GM18519 (cell line): ENCODE results near the gene ARHGAP24.

Experiments
- ATAC-seq: cut with Tn5 transposase; IDR thresholded peaks from one replicate; pipeline ENCODE4 v1.9.1; 2021; ENCODE audit warnings: mild to moderate bottlenecking, moderate library complexity; ENCODE audit not compliant: unreplicated experiment, low FRiP score

ARHGAP24 gene

DNA sequence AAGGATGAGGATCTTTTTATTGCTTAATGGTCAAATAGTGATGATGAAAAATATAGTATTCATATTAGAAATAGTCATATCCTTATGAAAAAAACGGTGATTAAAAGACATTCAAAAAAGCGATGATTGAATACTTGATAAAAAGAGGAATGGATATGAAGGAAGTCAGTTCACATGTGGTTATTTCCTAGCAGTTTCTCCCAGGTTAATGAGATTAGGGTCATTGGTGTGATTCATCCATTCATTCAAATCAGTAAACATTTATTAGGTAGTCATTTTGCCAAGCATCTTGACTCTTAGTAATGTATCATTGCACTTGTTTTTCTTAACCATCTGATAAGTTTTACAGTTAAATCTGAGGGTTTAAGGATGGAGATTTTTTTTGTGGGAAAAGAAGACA lies 294.1 kb downstream of the ARHGAP24 start:
- ATAC-seq = no peak

DNA sequence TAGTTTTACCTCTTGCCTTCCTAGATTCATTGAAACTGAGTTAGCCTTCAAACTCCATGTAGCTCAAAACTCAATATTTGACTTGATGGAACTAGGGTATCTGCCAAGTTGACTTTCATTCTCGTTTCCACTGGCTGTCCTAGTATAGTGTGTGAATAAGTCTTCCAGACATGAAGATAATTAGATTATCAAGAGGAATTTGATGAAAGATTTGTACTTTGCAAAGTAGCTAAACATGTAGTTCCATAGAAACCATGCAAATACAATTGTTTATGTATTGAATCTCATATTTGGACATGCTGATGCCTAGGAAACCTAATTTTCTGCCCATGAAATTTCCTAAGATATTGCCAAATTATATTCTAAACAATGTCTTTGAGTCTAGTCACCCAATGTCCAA lies 297.5 kb downstream of the ARHGAP24 start:
- no peak for ATAC-seq

- ATAC-seq = no peak
These were observed 298.4 kb downstream of the ARHGAP24 start for GRCh38 chr4:85773372-85773771.

DNA sequence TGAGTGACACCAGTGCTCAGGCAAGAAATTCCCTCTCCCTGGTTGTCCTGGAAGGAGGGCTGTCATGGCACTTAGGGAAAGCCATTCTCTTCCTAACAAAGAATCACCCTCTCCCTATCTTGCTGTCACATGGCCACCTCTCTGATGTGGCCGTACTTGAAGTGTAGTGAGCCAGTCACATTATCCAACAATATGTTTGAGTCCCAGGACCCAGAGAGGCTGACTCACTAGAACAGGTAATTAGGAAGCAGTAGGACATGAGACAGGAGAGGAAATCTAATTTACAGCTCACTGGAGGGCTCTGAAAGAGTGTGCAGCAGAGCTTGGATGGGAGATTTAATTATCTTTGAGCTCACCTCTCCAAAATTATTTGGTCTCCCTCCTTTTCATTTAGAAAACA lies 299.1 kb downstream of the ARHGAP24 start:
- no peak for ATAC-seq

DNA sequence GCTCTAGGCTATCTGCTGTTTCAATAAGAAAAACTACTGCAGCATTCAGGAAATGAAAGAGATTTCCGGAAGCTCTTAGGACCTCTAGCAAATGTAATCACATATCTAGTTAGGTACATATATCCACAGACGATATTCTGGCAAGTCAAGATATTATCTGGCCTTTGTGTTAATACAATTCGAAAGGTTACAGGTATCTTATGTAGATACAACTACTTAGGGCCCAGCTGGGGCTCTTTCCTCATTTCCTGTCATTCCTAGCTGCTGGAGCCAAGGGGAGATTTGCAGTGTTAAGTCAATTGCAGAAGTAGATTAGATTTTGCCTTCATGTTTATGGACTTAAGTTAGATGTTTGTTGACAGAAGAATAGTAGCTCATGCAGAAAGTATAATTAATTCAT lies 299.5 kb downstream of the ARHGAP24 start:
- no peak for ATAC-seq

DNA sequence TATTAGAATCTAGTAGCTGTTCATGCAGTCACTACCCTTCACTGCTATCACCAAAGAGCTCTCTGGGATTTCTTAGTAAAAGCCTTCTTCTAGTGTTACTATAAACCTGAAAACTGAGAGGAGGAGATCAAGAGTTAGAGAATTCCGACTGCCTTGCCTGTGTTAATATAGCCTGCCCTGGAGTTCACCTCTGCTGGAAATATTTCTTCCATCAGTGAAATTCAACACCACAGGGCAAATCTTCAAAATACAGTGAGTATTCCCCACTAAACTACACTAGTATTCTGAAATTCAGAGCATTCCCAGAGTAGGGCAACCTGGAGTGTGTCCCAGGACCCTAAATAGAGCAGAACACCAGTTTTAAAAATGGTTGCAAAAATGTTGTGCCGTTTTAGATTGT lies 301.1 kb downstream of the ARHGAP24 start:
- no peak for ATAC-seq

DNA sequence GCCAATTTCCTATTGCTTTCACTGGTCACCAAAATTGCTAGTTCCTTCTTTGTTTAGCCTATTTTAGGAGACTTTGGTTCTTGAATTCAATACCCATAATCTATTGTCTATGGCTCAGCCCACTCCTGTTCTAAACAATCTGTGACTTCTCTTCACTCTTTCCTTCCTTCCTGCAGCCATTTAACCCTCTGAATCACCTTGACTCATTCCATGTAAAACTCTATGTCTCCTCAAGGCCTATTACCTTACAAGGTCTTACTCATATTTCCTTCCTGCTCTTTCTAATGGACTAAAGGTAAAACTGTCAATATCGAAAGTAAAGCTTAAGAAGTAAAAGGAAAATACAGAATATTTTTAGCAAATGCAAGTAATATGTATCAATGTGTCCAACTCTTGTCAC lies 301.6 kb downstream of the ARHGAP24 start:
- ATAC-seq = no peak

DNA sequence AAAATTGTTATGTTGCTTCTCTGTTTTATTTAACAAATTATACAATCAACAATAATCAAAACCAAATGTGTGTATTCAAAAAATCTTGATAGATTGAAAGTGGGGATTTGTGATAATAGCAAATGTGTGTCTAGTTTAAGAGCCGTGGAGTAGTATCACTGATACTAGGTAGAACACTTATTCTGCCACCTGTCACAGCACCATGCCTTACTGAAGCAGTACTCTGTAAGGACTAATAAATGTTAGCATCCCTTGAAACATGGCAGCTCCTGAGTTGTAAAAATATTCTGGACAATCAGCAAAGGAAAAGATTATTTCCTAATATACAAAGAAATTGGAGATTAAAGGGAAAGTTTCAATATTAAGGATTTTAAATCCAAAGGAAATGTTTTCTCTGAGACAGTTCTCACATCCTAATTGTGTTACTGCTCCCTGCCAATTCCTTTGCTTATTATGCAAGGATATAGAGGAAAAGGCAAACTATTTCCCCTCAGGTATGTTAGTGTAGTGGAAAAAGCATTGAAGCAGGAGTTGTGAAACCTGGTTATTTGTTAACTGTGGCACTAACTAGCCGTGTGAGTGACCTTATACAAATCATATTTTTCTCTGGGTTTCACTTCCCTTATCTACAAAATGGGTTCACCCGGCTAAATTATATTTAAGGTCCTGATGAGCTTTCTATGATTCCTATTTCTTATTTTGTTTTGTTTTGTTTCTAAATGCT lies 303.1 kb downstream of the ARHGAP24 start:
- peak; percentile 86 for ATAC-seq

DNA sequence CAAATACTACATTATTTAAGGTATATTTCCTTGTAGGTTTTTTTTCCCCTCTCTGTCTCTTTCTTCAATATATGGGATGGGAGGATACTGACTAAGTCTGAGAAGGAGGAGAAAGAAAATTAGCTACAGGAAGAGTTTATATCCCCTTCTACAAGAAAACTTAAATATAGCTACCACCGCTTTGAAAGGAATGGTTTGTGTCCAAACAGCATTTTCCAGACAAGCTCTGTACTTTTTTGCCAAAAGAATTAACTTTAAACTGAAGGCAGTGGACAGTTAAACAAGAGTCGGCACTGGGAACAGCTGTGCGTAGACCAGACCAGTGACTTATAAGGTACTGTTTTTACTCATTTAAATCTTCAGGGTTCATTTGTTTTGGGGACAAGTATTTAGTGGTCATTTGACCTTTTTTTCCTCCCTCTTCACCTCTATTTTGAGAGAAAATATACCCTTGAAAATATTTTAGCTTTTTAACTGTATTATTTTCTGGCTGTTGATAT lies 303.7 kb downstream of the ARHGAP24 start:
- peak; percentile 54 for ATAC-seq

DNA sequence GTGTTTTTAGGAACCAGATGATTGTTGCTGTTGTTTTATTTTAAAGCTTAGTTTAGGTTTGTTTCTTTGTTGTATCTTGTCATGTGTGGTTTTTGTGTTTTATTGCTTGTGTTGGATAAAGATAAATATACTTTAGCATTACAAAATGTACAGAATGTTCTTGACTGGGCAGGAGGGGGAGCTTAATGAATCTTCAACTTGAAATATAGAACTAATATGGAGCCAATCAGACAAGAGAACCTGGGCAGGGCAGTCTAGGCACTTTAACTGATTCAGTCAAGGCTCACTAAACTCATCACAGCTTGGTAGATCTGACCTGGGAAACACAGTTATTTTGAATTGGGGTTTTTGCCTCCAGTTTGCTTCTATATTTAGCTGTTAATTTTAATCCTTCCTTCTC lies 304.2 kb downstream of the ARHGAP24 start:
- no peak for ATAC-seq

DNA sequence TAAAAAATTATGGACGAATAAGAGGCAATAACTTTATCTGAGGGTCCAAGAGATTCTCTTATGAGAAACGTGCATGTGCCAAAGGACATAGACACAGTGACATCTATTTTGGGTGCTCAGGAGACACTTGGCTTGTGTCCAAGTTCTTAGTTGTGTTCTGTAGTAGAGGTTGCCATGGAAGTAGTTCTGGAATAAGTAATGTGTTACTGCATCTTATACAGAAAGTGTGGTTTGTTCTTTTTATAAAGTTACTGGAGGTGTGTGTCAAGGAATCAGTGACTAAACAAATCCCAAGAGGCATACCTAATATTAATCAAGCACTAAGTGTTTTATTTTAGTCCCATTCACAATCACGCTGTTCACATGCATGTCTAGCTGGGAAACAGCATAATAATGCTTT lies 305.7 kb downstream of the ARHGAP24 start:
- no peak for ATAC-seq

DNA sequence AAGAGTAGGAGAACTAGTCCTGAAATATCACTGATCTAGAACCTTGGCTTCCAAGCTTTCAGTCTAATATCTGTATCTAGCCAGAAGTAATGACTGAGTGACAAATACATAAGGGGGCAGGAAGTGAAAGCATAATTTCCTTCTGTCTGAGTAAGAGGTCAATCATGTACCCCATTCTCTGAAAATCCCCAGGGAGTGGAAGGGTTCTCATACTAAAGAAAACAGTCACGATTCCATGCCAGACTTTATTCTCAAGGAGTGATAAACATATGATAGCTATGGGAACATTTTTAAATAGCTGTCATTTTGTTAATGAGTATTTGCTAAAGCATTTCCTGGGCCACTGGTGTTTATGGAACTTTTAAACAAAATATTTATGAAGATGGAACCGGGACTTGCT lies 308.5 kb downstream of the ARHGAP24 start:
- ATAC-seq = no peak

DNA sequence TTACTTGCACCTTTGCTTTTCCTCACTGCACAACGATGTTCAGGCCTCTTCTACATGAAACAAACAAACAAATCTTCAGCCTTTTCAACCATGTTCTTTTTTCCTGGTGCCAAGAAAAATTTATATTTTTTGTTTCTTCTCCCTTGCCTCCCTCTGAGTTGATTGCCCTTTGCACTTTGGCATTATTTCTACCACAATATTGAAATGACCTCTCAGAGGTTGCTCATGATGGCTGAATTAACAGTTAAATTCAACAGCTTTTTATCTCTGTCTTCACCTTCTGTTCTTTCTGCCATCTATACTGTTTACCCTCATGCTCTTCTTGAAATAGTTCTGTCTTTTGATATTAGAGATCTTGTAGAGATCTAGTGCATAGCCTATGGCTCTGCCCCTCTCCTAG lies 308.9 kb downstream of the ARHGAP24 start:
- no peak for ATAC-seq

- no peak for ATAC-seq
These were observed 309.4 kb downstream of the ARHGAP24 start for GRCh38 chr4:85784348-85784747.

DNA sequence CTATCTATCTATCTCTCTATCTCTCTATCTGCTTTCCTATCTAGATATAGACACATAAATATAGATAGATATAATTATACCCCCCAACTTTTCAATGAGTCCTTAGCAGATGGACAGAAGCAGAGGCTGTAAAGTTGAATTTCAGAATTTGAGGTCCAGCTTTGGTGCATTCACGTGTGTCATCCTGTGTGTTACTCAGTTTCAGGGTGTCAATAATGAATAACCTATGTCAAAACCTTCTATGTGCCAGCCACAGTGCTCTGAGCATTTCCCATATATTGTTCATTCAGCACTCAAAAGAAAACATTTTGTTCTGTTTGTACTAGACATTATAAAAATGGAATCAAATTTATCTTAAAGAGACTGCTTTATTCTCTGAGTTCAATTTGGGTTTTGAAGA lies 310.0 kb downstream of the ARHGAP24 start:
- no peak for ATAC-seq

- no peak for ATAC-seq
These were observed 312.2 kb downstream of the ARHGAP24 start for GRCh38 chr4:85787133-85787532.

DNA sequence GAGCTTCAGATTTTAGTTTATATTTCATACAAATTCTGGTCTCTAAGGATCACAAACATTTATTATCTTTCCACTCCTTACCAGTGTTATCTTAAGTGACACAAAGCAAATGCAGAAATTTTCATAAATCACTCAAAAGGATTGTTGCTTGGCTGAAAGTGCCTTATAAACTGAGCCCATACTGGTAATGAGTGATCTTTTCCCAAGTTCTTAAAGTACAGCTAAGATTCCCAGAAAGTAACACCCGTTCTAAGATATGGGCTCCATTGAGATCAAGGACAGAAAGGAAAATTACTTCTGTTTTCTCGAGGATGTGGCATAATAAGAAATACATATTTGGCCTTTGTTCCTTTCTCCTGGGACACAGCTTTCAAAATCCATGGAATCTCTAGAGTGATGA lies 313.7 kb downstream of the ARHGAP24 start:
- no peak for ATAC-seq

GRCh38 chr4:85789241-85789640 lies 314.3 kb downstream of the ARHGAP24 start:
- ATAC-seq = no peak

DNA sequence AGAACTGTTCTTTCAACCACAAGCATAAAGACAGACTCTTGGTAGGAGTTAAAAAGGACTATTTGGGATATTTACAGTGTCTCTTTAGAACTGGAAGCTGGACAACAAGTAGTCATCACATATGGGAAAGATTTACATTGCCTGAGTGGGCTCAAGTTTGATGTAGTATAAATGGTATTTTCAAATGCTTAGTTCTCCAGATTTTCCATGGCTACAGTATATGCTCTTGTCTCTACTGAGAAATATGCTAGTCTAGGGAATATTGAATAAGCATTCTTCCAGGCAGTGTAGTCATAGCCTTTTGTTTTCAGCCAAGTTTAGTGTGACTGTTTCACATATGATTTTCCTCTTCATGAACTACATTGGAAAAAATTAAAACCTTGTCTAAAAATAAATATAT lies 315.6 kb downstream of the ARHGAP24 start:
- no peak for ATAC-seq

- ATAC-seq = no peak
These were observed 317.7 kb downstream of the ARHGAP24 start for GRCh38 chr4:85792376-85793232.

GRCh38 chr4:85793233-85793585 lies 318.3 kb downstream of the ARHGAP24 start:
- ATAC-seq = no peak
